HG02885 (cell line): Measurements from ENCODE around the gene SMC6.

Source experiments
- ATAC-seq: cut with Tn5 transposase; IDR thresholded peaks from one replicate; pipeline ENCODE4 v1.9.1; 2021; ENCODE audit warnings: mild to moderate bottlenecking; ENCODE audit not compliant: unreplicated experiment, poor library complexity

Gene SMC6

GRCh38 chr2:17657759-17658158, 95.9 kb downstream of the SMC6 start:
- ATAC-seq: no peak

- ATAC-seq: no peak
Observed at GRCh38 chr2:17652681-17653394, 100.8 kb downstream of the SMC6 start.

DNA sequence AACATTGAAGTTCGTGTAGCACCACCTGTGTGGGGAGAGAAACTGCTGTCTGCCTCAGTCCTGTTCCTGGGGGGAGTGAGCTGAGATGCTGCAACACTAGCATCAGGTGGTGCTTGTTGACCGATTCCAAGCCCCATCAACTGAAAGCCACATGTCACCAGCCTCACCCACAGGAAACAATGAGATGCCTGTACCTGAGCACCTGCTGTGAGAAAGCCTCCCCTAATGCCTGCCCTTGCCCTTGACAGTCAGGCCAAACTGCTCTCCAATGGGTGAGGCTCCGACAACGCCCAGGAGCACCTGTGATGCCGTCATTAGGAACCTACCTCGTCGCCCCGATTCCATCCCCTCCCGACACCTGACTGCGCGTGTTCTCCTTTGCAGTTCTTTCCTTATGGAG, 104.6 kb downstream of the SMC6 start:
- ATAC-seq: no peak

- no peak for ATAC-seq
Observed at GRCh38 chr2:17648581-17648980, 105.0 kb downstream of the SMC6 start.

- ATAC-seq: no peak
Observed at GRCh38 chr2:17646838-17647701, 106.5 kb downstream of the SMC6 start.

DNA sequence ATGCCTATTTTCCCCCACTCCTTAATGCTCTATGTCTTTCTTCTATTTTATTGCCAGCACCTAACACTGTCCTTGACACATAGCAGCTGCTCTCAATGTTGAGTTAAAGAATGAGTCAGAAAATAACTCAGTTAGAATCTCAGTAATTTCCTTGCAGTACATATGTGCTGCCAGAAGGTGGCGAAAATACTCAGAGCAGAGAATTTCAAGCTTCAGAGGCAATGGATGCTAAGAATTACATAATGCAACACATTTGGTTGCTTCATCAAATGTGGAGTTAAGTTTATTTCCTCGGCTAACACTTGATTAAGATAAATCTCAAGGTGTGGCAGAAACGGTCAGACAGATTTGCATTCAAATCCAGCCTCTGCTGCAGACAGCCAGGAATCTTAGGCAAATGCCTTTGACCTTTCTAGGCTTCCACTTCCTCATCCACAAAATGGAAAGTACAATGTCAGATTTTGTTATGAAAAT, 107.5 kb downstream of the SMC6 start:
- ATAC-seq: peak; percentile 87

DNA sequence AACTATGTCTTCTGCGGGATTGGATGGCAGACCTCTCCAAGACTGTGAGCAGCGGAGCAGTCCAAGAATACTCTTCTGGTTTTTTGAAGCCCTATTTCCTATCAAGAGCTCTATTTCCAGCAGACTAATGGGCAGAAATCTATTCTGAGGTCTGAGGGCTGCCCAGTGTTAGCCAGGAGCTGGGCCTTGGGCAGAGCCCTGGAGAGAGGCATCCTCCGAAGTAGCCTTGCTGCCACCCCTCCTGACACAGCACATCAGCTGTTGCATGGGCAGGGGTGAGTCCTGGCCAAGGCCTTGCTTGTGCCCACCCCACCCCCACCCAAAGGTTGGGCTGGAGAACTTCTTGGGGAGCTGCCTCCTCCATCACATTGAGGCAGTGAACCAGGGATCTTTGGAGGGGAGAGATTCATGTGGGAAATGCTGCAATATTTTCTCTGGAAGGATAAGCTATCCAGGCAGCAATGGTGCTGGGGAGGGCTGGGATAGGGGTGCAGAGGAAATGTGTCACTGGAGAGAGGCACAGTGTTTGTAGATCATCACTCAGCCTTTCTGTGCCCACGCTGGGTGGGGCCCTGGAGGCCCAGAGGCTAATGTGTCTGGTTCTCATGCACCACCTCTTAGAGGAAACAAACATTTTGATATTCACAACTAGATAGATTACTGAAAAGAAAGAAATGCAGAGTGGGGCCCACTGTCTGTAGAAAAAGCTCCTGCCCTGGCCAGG, 108.5 kb downstream of the SMC6 start:
- no peak for ATAC-seq

- ATAC-seq: no peak
Observed at GRCh38 chr2:17643031-17643615, 110.5 kb downstream of the SMC6 start.

DNA sequence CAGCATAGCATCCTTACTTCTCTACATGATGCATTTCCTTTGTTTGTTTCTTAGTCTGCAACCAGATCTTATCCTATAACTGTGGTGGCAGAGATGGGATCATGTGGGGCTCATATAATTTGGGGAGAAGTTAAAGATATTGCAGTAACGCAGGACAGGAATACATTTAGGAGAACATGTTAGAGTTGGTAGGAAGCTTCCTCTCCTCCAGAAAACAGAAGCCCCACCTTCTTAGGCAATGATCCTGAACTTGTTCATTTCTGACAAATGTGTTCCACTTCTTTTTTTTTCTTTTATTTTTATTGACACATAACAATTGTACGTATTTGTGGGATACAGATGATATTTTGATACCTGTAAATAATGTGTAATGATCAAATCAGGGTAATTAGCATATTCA, 113.2 kb downstream of the SMC6 start:
- no peak for ATAC-seq

DNA sequence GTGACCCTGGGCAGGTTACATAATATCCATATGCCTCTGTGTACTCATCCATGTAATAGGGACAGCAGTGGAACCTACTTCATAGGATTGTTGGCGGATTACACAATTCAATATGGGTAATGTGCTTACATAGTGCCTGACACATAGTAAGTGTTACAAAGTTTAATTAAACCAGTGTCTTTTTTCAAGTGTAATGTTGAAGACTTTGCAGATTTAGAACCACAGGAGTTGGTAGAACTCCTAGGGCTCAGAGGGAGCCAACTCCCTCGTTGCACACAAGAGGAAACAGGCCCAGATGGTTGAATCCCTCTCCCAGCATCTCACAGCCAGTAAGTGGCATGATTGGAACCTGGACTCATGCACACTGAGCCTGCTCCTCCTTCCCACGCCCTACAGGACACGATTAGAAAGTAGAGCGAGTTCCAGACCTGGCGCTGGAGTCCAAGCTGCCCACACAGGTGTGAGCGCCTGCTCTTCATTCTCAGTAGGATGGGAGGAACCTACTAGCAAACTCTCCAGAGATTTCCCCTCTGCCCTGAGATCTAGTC, 115.3 kb downstream of the SMC6 start:
- ATAC-seq: no peak

DNA sequence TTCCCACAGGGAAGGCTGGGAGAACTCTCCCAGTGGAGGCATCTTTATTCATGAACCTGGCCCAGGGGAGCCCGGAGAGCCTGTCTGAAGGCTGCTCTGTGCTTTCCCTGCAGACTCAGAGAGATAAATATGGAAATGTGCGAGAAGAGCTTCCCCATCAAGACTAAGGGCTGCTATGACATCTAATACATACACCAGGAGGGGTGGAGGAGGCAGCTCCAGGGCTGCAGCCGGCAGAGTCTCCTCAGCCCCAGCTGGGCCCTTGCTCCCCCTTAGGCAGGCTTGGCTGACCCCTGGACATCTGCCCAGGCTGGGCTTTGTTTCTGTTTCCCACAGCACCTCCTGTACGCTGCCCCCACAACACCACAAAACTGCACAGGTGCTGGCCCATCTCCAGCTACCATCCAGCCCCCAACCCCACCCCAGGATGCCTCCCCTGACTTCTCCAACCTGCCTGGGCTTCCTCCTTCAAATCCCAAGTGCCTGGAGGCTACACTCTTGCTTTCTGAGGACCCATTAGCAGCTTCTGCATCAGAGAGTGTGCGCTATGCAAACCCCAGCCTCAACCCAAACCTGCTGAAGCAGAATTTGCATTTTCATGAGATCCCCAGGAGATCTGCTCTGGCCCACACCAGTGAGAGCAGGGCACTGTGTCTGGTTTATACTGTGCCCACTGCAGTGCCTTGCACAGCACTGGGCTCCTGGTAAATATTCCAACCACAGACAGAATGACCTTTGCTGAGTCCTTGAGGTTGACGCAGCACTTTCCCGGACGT, 116.3 kb downstream of the SMC6 start:
- no peak for ATAC-seq

- ATAC-seq: no peak
Observed at GRCh38 chr2:17636257-17636656, 117.4 kb downstream of the SMC6 start.

- ATAC-seq: no peak
Observed at GRCh38 chr2:17634997-17635396, 118.6 kb downstream of the SMC6 start.

DNA sequence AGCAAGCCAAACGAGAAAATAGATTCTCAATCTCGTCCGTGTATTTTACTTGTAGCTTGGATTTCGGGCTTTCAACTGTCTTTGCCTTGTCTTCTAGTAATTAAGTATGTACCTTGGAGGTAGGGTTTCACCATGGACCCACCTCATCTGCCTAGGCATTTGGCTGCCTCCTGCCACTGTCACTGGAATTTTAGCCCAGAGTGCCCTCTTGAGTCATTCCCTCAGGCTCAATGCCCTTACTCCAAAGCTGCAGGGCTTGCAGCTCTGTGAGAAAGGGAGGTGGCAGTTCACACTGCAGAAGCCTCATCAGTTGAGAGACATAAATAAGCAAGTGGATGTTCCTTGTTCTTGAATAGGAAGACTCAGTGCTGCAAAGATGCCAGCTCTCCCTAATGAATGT, 123.5 kb downstream of the SMC6 start:
- ATAC-seq: no peak

GRCh38 chr2:17628349-17629261, 125.0 kb downstream of the SMC6 start:
- ATAC-seq: peak; percentile 59

DNA sequence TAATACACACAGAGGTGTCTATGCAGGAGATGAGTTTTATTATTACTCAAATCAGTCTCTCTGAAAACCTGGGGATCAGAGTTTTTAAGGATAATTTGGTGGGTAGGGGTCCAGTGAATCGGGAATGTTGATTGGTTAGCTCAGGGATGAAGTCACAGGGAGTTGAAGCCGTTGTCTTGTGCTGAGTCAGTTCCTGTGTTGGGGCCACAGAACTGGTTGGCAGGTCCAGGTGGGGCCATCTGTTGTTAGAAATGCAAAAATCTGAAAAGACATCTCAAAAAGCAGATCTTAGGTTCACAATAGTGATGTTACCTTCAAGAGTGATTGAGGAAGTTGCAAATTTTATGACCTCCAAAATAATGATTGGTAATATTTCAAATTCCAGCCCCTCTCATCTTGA, 126.2 kb downstream of the SMC6 start:
- no peak for ATAC-seq

GRCh38 chr2:17626986-17627385, 126.6 kb downstream of the SMC6 start:
- no peak for ATAC-seq

DNA sequence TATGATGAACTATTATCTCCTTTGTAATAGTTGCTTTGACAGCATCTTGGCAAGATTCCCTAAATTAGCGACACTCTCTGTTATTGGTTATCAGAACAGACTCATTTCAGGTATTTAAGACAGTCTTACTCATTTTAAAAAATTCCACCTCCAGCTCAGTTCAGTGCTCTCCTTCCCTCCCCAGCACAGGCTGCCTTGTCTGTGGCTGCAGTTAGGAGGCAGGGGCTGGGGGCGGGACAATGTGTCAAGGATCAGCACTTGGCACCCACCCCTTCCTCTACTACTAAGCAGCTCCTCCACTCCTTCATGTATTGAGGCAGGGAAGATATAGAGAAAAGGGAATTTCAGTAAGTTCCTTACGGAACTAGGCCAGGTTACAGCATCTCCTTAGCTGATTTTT, 128.2 kb downstream of the SMC6 start:
- no peak for ATAC-seq

- ATAC-seq: no peak
Observed at GRCh38 chr2:17621781-17622180, 131.8 kb downstream of the SMC6 start.
